ENCODE measurements around the gene MRTO4. TPM values are rescaled to one million over a fixed set of nuclear protein-coding genes. Genes with fewer than 3 reads are reported as not detected.

Gene MRTO4
- total and polyA plus RNA-seq, 9 of the 15 experiments (the other 6 are each of a cell fraction or from before 2014, with no cell fraction given), result 62.0 to 173 (median 146) TPM

GRCh38 chr1:19250629-19251304 is 838 bp upstream of the MRTO4 start (continued):
- TF ChIP-seq, protein P1, sequence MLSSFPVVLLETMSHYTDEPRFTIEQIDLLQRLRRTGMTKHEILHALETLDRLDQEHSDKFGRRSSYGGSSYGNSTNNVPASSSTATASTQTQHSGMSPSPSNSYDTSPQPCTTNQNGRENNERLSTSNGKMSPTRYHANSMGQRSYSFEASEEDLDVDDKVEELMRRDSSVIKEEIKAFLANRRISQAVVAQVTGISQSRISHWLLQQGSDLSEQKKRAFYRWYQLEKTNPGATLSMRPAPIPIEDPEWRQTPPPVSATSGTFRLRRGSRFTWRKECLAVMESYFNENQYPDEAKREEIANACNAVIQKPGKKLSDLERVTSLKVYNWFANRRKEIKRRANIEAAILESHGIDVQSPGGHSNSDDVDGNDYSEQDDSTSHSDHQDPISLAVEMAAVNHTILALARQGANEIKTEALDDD (IDR thresholded peaks at IDR 0.05), result peak; percentile 48
- TF ChIP-seq HIVEP1 (CRISPR knock-in tag; IDR thresholded peaks at IDR 0.05) (no peak), WHSC1 (IDR thresholded peaks at IDR 0.05; ENCODE audit: low read length) (no peak), BRF1 (IDR thresholded peaks at IDR 0.05; ENCODE audit: borderline replicate concordance, extremely low read depth, insufficient read length) (no peak), NEUROD1 (IDR thresholded peaks at IDR 0.05; ENCODE audit: borderline replicate concordance, low read depth, low read length, partially characterized antibody) (no peak), RUNX1 (IDR thresholded peaks at IDR 0.05; ENCODE audit: low read depth) (no peak), STAT6 (CRISPR knock-in tag; IDR thresholded peaks at IDR 0.05) (no peak), KAT7 (CRISPR knock-in tag; IDR thresholded peaks at IDR 0.05; ENCODE audit: borderline replicate concordance) (peak; percentile 51; the same call in 1 of the 2 replicates), ZNF174 (CRISPR knock-in tag; IDR thresholded peaks at IDR 0.05) (no peak), ZNF384 (IDR thresholded peaks at IDR 0.05; ENCODE audit: low read depth, low read length) (no peak), HEY1 (CRISPR knock-in tag; IDR thresholded peaks at IDR 0.05; ENCODE audit: borderline replicate concordance) (no peak), ARID3A (IDR thresholded peaks at IDR 0.05; ENCODE audit: borderline replicate concordance, low read depth, low read length) (no peak), MAFF (IDR thresholded peaks at IDR 0.05; ENCODE audit: low read length) (no peak), PYGO2 (tag; IDR thresholded peaks at IDR 0.05) (no peak), IRF1 (CRISPR knock-in tag; IDR thresholded peaks at IDR 0.05; ENCODE audit: borderline replicate concordance) (no peak), KLF10 (CRISPR knock-in tag; IDR thresholded peaks at IDR 0.05) (no peak), STAT5B (CRISPR knock-in tag; IDR thresholded peaks at IDR 0.05) (no peak), ZNF583 (CRISPR knock-in tag; IDR thresholded peaks at IDR 0.05) (no peak), NR2F6 (CRISPR knock-in tag; IDR thresholded peaks at IDR 0.05) (no peak), ZNF41 (CRISPR knock-in tag; conservative IDR thresholded peaks at IDR 0.05) (no peak), SNIP1 (IDR thresholded peaks at IDR 0.05; ENCODE audit: low read depth) (no peak)
- TF ChIP-seq, protein P2, sequence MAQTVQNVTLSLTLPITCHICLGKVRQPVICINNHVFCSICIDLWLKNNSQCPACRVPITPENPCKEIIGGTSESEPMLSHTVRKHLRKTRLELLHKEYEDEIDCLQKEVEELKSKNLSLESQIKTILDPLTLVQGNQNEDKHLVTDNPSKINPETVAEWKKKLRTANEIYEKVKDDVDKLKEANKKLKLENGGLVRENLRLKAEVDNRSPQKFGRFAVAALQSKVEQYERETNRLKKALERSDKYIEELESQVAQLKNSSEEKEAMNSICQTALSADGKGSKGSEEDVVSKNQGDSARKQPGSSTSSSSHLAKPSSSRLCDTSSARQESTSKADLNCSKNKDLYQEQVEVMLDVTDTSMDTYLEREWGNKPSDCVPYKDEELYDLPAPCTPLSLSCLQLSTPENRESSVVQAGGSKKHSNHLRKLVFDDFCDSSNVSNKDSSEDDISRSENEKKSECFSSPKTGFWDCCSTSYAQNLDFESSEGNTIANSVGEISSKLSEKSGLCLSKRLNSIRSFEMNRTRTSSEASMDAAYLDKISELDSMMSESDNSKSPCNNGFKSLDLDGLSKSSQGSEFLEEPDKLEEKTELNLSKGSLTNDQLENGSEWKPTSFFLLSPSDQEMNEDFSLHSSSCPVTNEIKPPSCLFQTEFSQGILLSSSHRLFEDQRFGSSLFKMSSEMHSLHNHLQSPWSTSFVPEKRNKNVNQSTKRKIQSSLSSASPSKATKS (CRISPR knock-in tag; IDR thresholded peaks at IDR 0.05), result no peak

Measured in K562 (cell line).